ENCODE results near the gene KRTAP17-1. TPM values are rescaled to one million over a fixed set of nuclear protein-coding genes. Genes with fewer than 3 reads are reported as not detected.

KRTAP17-1 gene
- total and polyA plus RNA-seq, 7 donors: not detected

GRCh38 chr17:41345992-41346391, 30.5 kb upstream of the KRTAP17-1 start:
- intact Hi-C loops (cut with DNase I): no loop called here
- WGBS, 2 donors: 95% methylated on average over 3 of the region's 3 CpGs
- H3K27ac ChIP-seq: no peak overlapping the region
- H3K36me3 ChIP-seq: no peaks in the 10 kb centered on the region
- no peaks in the 10 kb centered on the region for H3K4me1 ChIP-seq
- no peak for DNase-seq
- H3K27me3 ChIP-seq: no peaks in the 10 kb centered on the region
- TF ChIP-seq CTCF (IDR thresholded peaks at IDR 0.05) (no peak), EP300 (IDR thresholded peaks at IDR 0.05) (no peak), POLR2AphosphoS5 (IDR thresholded peaks at IDR 0.05) (no peak), POLR2A (IDR thresholded peaks at IDR 0.05) (no peak)
- no peak overlapping the region for H3K4me3 ChIP-seq
- H3K9me3 ChIP-seq: no peaks in the 10 kb centered on the region

- intact Hi-C loops (cut with DNase I): no loop called here
- H3K36me3 ChIP-seq: no peaks in the 10 kb centered on the region
- no peaks in the 10 kb centered on the region for H3K27me3 ChIP-seq
- H3K4me3 ChIP-seq: no peak overlapping the region
- 83 to 85% methylated on average over 3 of the region's 3 CpGs for whole genome bisulfite sequencing, 2 donors
- TF ChIP-seq POLR2AphosphoS5 (IDR thresholded peaks at IDR 0.05): no peak
- TF ChIP-seq EP300 (IDR thresholded peaks at IDR 0.05): no peak
- no peak for TF ChIP-seq CTCF (IDR thresholded peaks at IDR 0.05)
- no peak for TF ChIP-seq POLR2A (IDR thresholded peaks at IDR 0.05)
- no peaks in the 10 kb centered on the region for H3K4me1 ChIP-seq
- H3K27ac ChIP-seq: no peak overlapping the region
- no peaks in the 10 kb centered on the region for H3K9me3 ChIP-seq
- DNase-seq: no peak
Observed at GRCh38 chr17:41343029-41343428, 27.5 kb upstream of the KRTAP17-1 start.

- H3K4me1 ChIP-seq: no peaks in the 10 kb centered on the region
- TF ChIP-seq EP300 (IDR thresholded peaks at IDR 0.05) (no peak), CTCF (IDR thresholded peaks at IDR 0.05) (no peak), POLR2A (IDR thresholded peaks at IDR 0.05) (no peak), POLR2AphosphoS5 (IDR thresholded peaks at IDR 0.05) (no peak)
- intact Hi-C loops (cut with DNase I): no loop called here
- H3K27me3 ChIP-seq: no peaks in the 10 kb centered on the region
- no peak overlapping the region for H3K4me3 ChIP-seq
- no peak for DNase-seq
- H3K36me3 ChIP-seq: no peaks in the 10 kb centered on the region
- no peak overlapping the region for H3K27ac ChIP-seq
- H3K9me3 ChIP-seq: no peaks in the 10 kb centered on the region
- WGBS, 2 donors: 64 to 75% methylated on average over 7 of the region's 7 CpGs
Observed at GRCh38 chr17:41340934-41341861, 25.7 kb upstream of the KRTAP17-1 start.

GRCh38 chr17:41340494-41340893, 25.0 kb upstream of the KRTAP17-1 start:
- H3K27me3 ChIP-seq: no peaks in the 10 kb centered on the region
- no peaks in the 10 kb centered on the region for H3K4me1 ChIP-seq
- H3K27ac ChIP-seq: no peak overlapping the region
- H3K36me3 ChIP-seq: no peaks in the 10 kb centered on the region
- H3K9me3 ChIP-seq: no peaks in the 10 kb centered on the region
- intact Hi-C loops (cut with DNase I): no loop called here
- no peak for TF ChIP-seq POLR2A (IDR thresholded peaks at IDR 0.05)
- TF ChIP-seq CTCF (IDR thresholded peaks at IDR 0.05): no peak
- TF ChIP-seq POLR2AphosphoS5 (IDR thresholded peaks at IDR 0.05): no peak
- TF ChIP-seq EP300 (IDR thresholded peaks at IDR 0.05): no peak
- WGBS, 2 donors: 61 to 64% methylated on average over 3 of the region's 3 CpGs
- DNase-seq: no peak
- H3K4me3 ChIP-seq: no peak overlapping the region
